GM10248 (cell line): ENCODE measurements around the gene C2.
A peak's percentile ranks its signal among the peaks of the same experiment; 100 is the strongest.

Experiments used
- CTCF ChIA-PET: fragments of 300-600 bp; sonication (Branson Sonifier 250); formaldehyde crosslinking; extraction: SDS; loops from one replicate; lab custom pipeline; 2021; ENCODE audit warnings: antibody characterized with exemption; lab: Yijun Ruan, JAX
- POLR2A ChIA-PET: fragments of 350-650 bp; sonication (Branson Sonifier 250); formaldehyde crosslinking; extraction: SDS; loops from one replicate; lab custom pipeline; 2020; ENCODE audit warnings: antibody characterized with exemption; lab: Yijun Ruan, JAX
- DNase-seq: peaks from one replicate; pipeline ENCODE4 v3.0.0; 2012; ENCODE audit errors: extremely low spot score
- CTCF ChIP-seq: IDR thresholded peaks from 2 replicates; pipeline ENCODE4 v1.5.1; 2012; ENCODE audit warnings: mild to moderate bottlenecking, low read depth; ENCODE audit errors: extremely low read depth, missing control alignments, control extremely low read depth

Gene C2

GRCh38 chr6:31897612-31898382 lies 29.7 kb upstream of the C2 start, which contains the start of gene EHMT2:
TSS of gene EHMT2 (minus strand) at chr6:31897698. CDS start at chr6:31897677, 21 bp downstream.
- TF ChIP-seq CTCF, result no peak
- CTCF ChIA-PET, result interaction anchor here (0.8 to 1.6 kb wide), 6 partner anchors 8 to 346 kb away, joined by 3 to 5 read pairs (median 3); no protein-coding TSS in a partner anchor

GRCh38 chr6:31898383-31899011 lies 29.0 kb upstream of the C2 start:
- TF ChIP-seq CTCF, result no peak
- ChIA-PET POLR2A (interaction anchor here (0.7 to 2.1 kb wide), 3 partner anchors 36 to 908 kb away, joined by 3 to 9 read pairs (median 5); partner anchors contain the start of genes ABHD16A and NEU1), CTCF (interaction anchor here (0.9 to 1.6 kb wide), 5 partner anchors 9 to 347 kb away, joined by 3 to 5 read pairs (median 3); no protein-coding TSS in a partner anchor)
- DNase-seq, result no peak

More at GRCh38 chr6:31897612-31898382, 29.7 kb upstream of the C2 start, which contains the start of gene EHMT2:
- POLR2A ChIA-PET, result interaction anchor here (0.6 to 2.1 kb wide), 4 partner anchors 35 to 908 kb away, joined by 3 to 9 read pairs (median 4); partner anchors contain the start of genes ABHD16A, HSPA1B and NEU1
- peak; percentile 91 for DNase-seq

GRCh38 chr6:31899215-31899614 lies 28.3 kb upstream of the C2 start:
- no peak for DNase-seq
- ChIA-PET CTCF (interaction anchor here (1.2 to 1.6 kb wide), 3 partner anchors 10 to 348 kb away, joined by 3 to 5 read pairs (median 4); no protein-coding TSS in a partner anchor), POLR2A (no interaction called here)
- no peak for TF ChIP-seq CTCF

- no peak for DNase-seq
- TF ChIP-seq CTCF, result no peak
- POLR2A ChIA-PET, result interaction anchor here (0.6 kb wide), 1 partner anchor 18 kb away, joined by 8 read pairs; no protein-coding TSS in a partner anchor
- CTCF ChIA-PET, result no interaction called here
These were observed 27.4 kb upstream of the C2 start for GRCh38 chr6:31899882-31900722.

- no peak for DNase-seq
- POLR2A ChIA-PET, result no interaction called here
- no peak for TF ChIP-seq CTCF
- CTCF ChIA-PET, result no interaction called here
These were observed 26.6 kb upstream of the C2 start for GRCh38 chr6:31900917-31901414.
